Sciatic nerve (tissue), 2 donors: ENCODE data around the gene THAP4. TPM values are rescaled to one million over a fixed set of nuclear protein-coding genes. Genes with fewer than 3 reads are reported as not detected.
A peak's percentile ranks its signal among the peaks of the same experiment; 100 is the strongest.
"Not testable (repeated sequence)": the region's sequence is repeated elsewhere in the genome, so short reads cannot be mapped to it uniquely, and the experiment has no call there.

Experiments
- ATAC-seq: fragments of 200-7000 bp; cut with Tn5 transposase; one replicate; pipeline ENCODE4 v1.9.1; 2020; ENCODE audit warnings: mild to moderate bottlenecking, moderate library complexity
- DNase-seq: peaks from one replicate; pipeline ENCODE4 v3.0.0-alpha.2; 2020; ENCODE audit warnings: low spot score
- intact Hi-C: fragments of 100-400 bp; cut with DNase I; formaldehyde crosslinking; loops from one replicate; pipeline ENCODE4 v1.14.2; 2022
- total RNA-seq: library from RNA; stranded (reverse); fragmentation: NEBNext Ultra II Directional; extraction: Animal tissue kit (Norgen Biotek cat#: 25700); gene quantifications from one replicate; pipeline ENCODE4 v1.2.1, GENCODE V29; 2021
- donor health status: DM: no; HTN: no; CAD: no.
- donor health status: DM: no; HTN: no; CAD: no.

Gene THAP4
- total RNA-seq, 1 donor from 2014 or later: 37.7 TPM

- DNase-seq: peak; percentile 47
- intact Hi-C loops: no loop called here
Measured at GRCh38 chr2:241571821-241572620, 64.9 kb downstream of the THAP4 start.

DNA sequence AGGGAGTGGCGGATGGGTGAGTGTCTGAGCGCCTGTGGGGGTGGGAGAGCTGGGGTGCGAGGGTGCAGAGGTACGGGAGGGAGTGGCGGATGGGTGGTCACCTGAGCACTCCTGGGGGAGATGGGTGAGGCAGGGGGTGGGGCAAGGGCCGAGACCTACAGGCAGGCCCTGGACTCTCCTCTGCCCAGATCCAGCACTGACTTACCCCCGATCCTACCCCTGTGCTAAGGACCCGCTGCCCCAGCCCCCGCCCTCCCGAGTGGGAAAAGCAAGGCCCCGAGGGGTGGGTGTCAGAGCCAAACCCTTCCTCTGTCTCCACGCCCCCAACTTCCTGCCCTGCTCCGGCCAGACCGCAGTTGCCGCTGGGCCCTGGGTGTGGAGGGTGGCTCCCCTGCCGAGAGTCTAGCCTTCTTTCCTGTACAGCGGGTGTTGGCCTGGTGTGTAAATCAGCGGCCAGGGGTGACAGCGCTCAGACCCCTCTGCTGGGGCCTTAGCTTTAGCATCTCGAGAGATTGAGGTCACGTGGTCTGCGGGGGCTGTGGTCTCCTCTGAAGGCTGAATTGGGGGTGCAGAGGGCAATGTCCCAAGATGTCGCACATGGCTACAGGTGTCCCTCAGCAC lies 65.9 kb downstream of the THAP4 start:
- DNase-seq (peak; percentile 55), ATAC-seq (peak; percentile 25)
- intact Hi-C loops: no loop called here

More at GRCh38 chr2:241571821-241572620, 64.9 kb downstream of the THAP4 start:
- no peak for ATAC-seq

DNA sequence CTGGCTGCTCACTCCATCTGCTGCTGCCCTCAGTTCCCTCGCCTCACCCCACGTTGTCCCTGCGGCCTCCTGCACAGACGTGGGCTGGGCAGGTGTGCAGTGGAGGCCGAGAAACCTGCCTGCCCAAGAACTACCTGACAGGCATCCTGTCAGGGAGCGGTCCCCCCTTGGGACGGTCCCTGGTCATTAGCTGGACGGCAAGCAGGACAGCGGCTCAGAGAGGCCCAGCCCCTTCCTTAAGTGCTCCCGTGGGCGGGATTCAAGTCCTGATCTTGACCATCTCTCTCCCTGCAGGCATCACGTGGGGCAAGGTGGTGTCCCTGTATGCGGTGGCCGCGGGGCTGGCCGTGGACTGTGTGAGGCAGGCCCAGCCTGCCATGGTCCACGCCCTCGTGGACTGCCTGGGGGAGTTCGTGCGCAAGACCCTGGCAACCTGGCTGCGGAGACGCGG lies 67.1 kb downstream of the THAP4 start:
- ATAC-seq (no peak), DNase-seq (peak; percentile 45)
- intact Hi-C loops: no loop called here

GRCh38 chr2:241568726-241569125 lies 68.2 kb downstream of the THAP4 start:
- DNase-seq: peak; percentile 41
- ATAC-seq: no peak
- intact Hi-C loops: no loop called here

- DNase-seq (no peak), ATAC-seq (no peak)
- intact Hi-C loops: no loop called here
Measured at GRCh38 chr2:241567776-241568175, 69.2 kb downstream of the THAP4 start.

- intact Hi-C loops: not testable (repeated sequence)
- peak; percentile 47 for DNase-seq
Measured at GRCh38 chr2:241567266-241567665, 69.7 kb downstream of the THAP4 start.

DNA sequence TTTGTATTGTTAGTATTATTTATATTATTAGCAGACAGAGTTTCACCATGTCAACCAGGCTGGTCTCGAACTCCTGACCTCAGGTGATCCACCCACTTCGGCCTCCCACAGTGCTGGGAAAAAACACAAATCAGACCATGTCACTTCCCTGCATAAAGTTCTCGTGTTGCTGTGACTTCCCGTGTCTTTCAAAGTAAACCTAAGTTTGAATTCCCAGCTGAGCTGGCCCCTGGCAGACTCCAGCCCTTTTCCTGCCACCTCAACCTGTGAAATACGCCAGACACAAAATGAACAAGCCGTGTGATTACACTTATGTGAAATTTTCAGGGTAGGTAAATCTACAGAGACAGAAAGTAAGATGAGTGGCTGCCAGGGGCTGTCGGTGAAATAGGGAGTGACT lies 70.5 kb downstream of the THAP4 start:
- intact Hi-C loops: no loop called here
- DNase-seq: peak; percentile 6
- ATAC-seq: no peak

More at GRCh38 chr2:241567266-241567665, 69.7 kb downstream of the THAP4 start:
- ATAC-seq: not testable (repeated sequence)

DNA sequence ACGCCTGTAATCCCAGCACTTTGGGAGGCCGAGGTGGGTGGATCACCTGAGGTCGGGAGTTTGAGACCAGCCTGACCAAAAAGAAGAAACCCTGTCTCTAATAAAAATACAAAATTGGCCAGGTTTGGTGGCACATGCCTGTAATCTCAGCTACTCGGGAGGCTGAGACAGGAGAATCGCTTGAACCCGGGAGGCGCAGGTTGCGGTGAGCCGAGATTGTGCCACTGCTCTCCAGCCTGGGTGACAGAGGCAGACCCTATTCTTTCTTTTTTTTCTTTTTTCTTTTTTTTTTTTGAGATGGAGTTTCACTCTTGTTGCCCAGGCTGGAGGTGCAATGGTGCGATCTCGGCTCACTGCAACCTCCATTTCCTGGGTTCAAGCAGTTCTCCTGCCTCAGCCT lies 70.9 kb downstream of the THAP4 start:
- peak; percentile 23 for DNase-seq
- ATAC-seq, intact Hi-C loops: not testable (repeated sequence)

DNA sequence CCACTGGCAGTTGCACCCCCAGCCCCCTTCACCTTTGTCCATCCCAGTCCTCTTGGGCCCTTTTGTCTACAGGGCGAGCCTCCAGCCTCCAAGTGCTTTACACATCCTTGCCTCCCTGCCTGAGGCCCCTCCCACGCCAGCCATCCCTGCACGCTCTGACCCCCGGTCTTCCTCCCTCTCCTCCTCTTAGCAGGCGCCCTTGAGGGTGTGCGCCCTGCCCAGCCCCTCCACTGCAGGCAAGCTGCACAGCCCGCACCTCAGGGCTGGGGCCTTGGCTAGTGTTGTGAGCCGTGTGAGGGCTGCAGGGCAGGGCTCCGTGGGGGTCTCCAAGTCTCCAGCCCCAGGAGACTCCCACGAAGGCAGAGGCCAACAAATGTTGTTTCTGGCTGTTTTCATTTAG lies 71.5 kb downstream of the THAP4 start:
- ATAC-seq: no peak
- DNase-seq: no peak
- intact Hi-C loops: no loop called here

DNA sequence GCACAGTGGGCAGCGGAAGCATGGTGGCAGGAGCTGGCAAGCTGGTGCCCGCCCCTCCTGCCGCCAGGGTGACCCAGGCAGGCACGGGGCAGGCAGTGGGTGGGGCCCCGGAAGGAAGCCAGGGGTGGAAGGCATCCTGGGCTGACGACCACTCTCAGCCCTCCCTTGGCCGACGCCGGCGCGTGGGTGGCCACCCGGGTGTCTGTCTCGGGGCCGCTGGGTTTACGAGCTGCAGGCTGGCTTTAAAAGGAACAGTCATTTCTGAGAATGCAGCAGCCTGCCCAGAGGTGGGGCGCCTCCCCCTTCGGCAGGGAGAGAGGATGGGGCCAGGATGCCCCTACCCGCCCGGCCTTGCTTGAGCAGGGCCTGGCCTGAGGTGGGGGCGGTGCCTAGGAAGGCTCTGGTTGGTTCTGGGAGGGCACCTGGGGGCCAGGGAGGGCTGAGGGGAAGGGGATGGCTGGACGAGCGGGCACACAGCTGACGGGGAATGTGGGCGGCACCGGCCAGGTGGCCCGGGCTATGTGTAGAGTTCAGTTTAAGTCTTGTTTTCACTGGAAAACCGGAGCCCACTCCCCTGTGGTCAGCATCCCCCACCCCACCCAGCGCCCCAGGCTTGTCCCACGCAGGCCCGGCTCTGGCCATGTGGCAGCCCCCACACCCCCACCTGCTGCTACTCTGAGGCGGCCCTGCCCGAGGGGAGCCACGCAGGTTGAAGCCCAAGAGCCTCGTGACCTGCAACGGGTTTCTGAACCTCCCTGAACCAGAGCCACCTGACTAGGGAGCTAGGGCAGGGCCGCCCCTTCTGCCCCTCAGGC lies 72.2 kb downstream of the THAP4 start:
- intact Hi-C loops: no loop called here
- peak; percentile 58 for DNase-seq
- ATAC-seq: no peak

GRCh38 chr2:241563981-241564595 lies 72.9 kb downstream of the THAP4 start:
- intact Hi-C loops: no loop called here
- DNase-seq (peak; percentile 58), ATAC-seq (no peak)

- intact Hi-C loops: no loop called here
- no peak for ATAC-seq
- no peak for DNase-seq
Measured at GRCh38 chr2:241563571-241563980, 73.4 kb downstream of the THAP4 start.

DNA sequence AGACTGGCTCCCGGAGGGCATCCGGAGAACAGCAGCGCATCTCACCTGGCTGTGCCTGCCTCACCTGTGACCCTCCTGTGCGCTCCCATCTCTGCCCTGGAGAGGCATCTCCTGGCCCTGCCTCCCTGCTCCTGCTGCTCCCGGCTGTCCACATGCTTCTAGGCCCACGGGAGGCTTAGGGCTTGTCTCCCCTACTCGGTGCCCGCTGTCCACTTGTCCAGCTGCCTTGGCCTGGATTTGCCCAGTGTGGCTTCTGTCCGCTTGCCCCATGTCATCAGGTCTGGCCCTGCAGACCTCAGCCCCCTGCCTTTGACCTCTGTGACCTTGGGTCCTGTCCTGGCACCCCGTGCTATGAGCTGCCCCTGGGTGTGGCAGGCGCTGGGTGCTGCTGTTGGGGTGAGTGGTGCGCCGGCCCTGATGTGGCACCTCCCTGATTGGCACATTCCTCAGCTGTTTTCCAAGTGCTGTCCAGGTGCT lies 73.9 kb downstream of the THAP4 start:
- DNase-seq (peak; percentile 56), ATAC-seq (no peak)
- intact Hi-C loops: no loop called here

DNA sequence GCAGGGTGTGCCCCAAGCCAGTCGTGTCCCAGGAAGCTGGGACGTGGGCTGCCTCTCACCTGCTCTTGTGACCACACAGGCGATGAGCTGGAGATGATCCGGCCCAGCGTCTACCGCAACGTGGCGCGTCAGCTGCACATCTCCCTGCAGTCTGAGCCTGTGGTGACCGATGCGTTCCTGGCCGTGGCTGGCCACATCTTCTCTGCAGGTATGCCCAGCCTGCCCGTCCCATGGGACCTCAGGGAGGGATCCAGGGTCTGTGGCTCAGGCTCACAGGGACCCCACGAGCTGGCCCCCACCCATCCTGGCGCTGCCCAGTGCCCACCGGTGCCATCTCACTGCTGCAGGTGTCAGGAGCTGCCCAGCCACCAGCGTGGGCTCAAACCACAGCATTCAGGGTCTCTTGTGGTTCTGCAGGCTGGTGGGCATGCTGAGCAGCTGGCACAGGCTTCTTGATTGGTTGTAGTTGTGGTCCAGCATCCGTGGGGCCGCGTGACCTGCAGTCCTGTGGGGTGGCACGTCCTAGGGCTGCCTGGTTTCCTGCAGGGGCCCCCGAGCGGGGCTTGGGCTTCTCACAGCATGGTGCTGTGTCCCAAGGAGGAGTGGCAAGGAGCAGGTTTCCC lies 74.6 kb downstream of the THAP4 start:
- intact Hi-C loops: no loop called here
- ATAC-seq (no peak), DNase-seq (no peak)

DNA sequence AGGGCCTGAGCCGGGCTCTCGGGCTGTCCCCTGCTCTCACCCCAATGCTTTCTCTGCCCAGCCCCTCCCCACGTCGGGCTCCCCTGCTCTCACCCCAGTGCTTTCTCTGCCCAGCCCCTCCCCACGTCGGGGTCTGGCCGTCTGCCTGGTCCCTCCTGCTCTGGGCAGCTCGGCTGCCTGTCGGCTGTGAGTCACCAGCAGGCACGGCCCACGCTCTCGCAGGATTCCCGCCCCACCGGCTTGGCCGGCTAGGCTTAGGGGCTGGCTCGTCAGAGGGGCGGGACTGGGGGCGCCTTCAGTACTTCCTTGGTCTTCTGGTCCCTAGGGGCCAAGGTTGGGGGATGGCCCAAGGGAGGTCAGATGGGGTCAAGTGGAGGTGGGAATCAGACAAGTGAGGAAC lies 75.1 kb downstream of the THAP4 start:
- intact Hi-C loops: no loop called here
- DNase-seq (peak; percentile 83), ATAC-seq (peak; percentile 70)

GRCh38 chr2:241560883-241561474 lies 76.0 kb downstream of the THAP4 start:
- intact Hi-C loops: no loop called here
- ATAC-seq (peak; percentile 27), DNase-seq (no peak)

- no peak for DNase-seq
- intact Hi-C loops: no loop called here
- peak; percentile 13 for ATAC-seq
Measured at GRCh38 chr2:241560162-241560882, 76.6 kb downstream of the THAP4 start.
